HG03095 (cell line): ENCODE results near the gene SLFN12L.

Experiments used
- ATAC-seq: cut with Tn5 transposase; IDR thresholded peaks from one replicate; pipeline ENCODE4 v1.9.1; 2021; ENCODE audit warnings: moderate library complexity; ENCODE audit not compliant: unreplicated experiment

The SLFN12L gene

GRCh38 chr17:35433075-35433894 is 104.2 kb downstream of the SLFN12L start:
- no peak for ATAC-seq

DNA sequence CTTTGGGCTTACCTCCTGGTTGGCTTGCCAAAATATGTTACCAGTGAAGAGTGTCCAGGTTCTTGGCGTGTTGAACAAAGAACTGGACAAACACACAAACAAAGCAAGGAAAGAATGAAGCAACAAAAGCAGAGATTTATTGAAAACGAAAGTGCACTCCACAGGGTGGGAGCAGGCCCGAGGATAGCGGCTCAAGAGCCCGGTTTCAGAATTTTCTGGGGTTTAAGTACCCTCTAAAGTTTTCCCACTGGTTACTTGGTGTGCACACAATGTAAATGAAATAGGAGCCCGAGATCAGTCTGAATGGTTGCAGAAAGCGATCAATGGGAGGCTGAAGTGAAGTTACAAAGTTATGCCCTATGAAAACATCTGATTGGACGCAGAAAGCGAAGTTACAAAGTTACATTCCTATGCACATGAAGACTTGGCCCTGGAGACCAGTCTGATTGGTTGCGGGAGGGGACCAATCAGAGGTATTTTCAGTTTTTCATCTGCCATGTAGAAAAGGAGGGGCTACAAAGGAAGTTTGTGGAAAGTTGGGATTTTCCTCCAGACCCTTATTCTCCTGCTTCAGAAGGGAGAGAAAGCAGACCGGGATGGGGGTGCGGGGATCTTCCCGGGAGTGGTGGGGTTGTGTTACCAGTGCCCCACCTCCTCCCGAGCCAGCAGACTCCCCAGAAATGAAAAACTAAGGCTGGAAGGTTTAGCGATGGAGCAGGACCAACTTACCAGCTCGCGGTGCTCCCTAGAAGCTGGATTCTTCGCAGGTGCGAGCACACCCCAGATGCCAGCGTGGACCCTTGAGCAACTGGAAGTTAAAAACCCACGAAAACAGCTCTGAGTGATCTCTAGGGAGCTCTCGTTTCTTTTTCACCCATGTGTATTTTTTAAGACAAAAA is 105.1 kb downstream of the SLFN12L start, which contains the start of gene SLFN12:
SLFN12 (minus strand) TSS at position 325 of the 899 bp plus-strand sequence. CDS start 9,472 bp downstream, outside the sequence.
- no peak for ATAC-seq

DNA sequence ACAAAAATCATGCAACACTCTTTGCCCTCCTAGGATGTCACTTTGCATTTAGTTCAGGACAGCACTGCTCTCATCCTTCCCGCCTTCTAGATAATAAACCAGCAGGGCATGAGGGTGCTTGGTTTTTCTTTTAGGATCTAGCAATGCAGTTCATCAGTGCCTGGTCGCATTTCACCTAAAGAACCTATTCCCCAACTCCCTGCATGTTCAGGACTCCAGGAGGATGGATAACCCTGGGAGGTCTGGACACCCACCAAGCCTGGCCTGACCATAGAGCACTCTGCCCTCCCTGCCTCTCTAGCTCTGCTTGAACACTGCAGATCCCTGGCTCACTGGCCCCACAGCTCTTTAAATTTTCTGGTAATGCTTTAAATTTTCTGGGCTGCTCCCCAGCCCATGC is 107.8 kb downstream of the SLFN12L start:
- no peak for ATAC-seq

GRCh38 chr17:35428229-35428628 is 109.2 kb downstream of the SLFN12L start:
- no peak for ATAC-seq

GRCh38 chr17:35423761-35424160 is 113.7 kb downstream of the SLFN12L start:
- no peak for ATAC-seq
